GM23248 (cell line): ENCODE measurements around the gene FBXO9. TPM values are rescaled to one million over a fixed set of nuclear protein-coding genes. Genes with fewer than 3 reads are reported as not detected.

ENCODE experiments used
- DNase-seq: peaks from one replicate; pipeline ENCODE4 v3.0.0-alpha.2; 2015
- H2AFZ ChIP-seq: fragments of 200-600 bp; sonication (generic); 2 replicates; pipeline ENCODE4 v1.6.1; 2016; ENCODE audit warnings: antibody characterized with exemption
- H3F3A ChIP-seq: fragments of 200-600 bp; sonication (generic); 2 replicates; pipeline ENCODE4 v1.6.1; 2016; ENCODE audit warnings: mild to moderate bottlenecking, antibody characterized with exemption, mixed run types; ENCODE audit not compliant: insufficient read depth
- H3K27ac ChIP-seq: fragments of 200-600 bp; sonication (generic); 2 replicates; pipeline ENCODE4 v1.5.1; 2016; ENCODE audit warnings: mild to moderate bottlenecking
- H3K27me3 ChIP-seq: fragments of 200-600 bp; sonication (generic); replicated peaks from 2 replicates; pipeline ENCODE4 v1.6.1; 2016; ENCODE audit warnings: mild to moderate bottlenecking; ENCODE audit not compliant: insufficient read depth
- H3K36me3 ChIP-seq: fragments of 200-600 bp; sonication (generic); 2 replicates; pipeline ENCODE4 v1.6.1; 2016; ENCODE audit warnings: low read depth, mild to moderate bottlenecking
- H3K4me1 ChIP-seq: fragments of 200-600 bp; sonication (generic); 2 replicates; pipeline ENCODE4 v1.6.1; 2016; ENCODE audit warnings: mild to moderate bottlenecking; ENCODE audit not compliant: insufficient read depth
- H3K4me2 ChIP-seq: fragments of 200-600 bp; sonication (generic); one replicate; pipeline ENCODE4 v1.6.1; 2016; ENCODE audit warnings: mild to moderate bottlenecking; ENCODE audit not compliant: unreplicated experiment
- H3K4me3 ChIP-seq: fragments of 200-600 bp; sonication (generic); 2 replicates; pipeline ENCODE4 v1.5.1; 2016; ENCODE audit warnings: mild to moderate bottlenecking
- H3K79me2 ChIP-seq: fragments of 200-600 bp; sonication (generic); 2 replicates; pipeline ENCODE4 v1.6.1; 2016; ENCODE audit warnings: mild to moderate bottlenecking; ENCODE audit not compliant: insufficient read depth
- H3K9ac ChIP-seq: fragments of 200-600 bp; sonication (generic); 2 replicates; pipeline ENCODE4 v1.6.1; 2016; ENCODE audit warnings: mild to moderate bottlenecking
- H3K9me2 ChIP-seq: fragments of 200-600 bp; sonication (generic); 2 replicates; pipeline ENCODE4 v1.6.1; 2016; ENCODE audit warnings: mixed run types, mild to moderate bottlenecking, moderate library complexity; ENCODE audit not compliant: insufficient read depth
- H3K9me3 ChIP-seq: fragments of 200-600 bp; sonication (generic); one replicate; pipeline ENCODE4 v1.6.1; 2017; ENCODE audit warnings: low read depth
- H4K20me1 ChIP-seq: fragments of 200-600 bp; sonication (generic); 2 replicates; pipeline ENCODE4 v1.6.0; 2016; ENCODE audit not compliant: insufficient read depth
- EZH2 ChIP-seq: fragments of 200-600 bp; sonication (generic); IDR thresholded peaks from 2 replicates; pipeline ENCODE4 v1.6.1; 2018; ENCODE audit warnings: antibody characterized with exemption, mild to moderate bottlenecking; ENCODE audit not compliant: insufficient read depth, poor library complexity, severe bottlenecking
- EZH2phosphoT487 ChIP-seq: fragments of 200-600 bp; sonication (generic); IDR thresholded peaks from 2 replicates; pipeline ENCODE4 v1.6.1; 2018; ENCODE audit warnings: antibody characterized with exemption, moderate library complexity, mild to moderate bottlenecking, low read depth; ENCODE audit not compliant: insufficient read depth
- WGBS, 2 experiments: methylation state at CpG; one replicate each; pipeline ENCODE4 v1.1.6; 2015 to 2017; ENCODE audit warnings: low lambda C conversion rate in 2 of 2, low coverage in 1 of 2; ENCODE audit errors: missing lambda C conversion rate in 2 of 2; 5-methylcytosine and 5-hydroxymethylcytosine counted together
- in situ Hi-C: fragments of 300-500 bp; cut with MboI; formaldehyde crosslinking; loops from 2 replicates; pipeline ENCODE4 v1.15.0; 2020
- polyA plus RNA-seq: library from polyadenylated mRNA; unstranded; fragments of >200 nt; fragmentation: Nextera tagmentation; extraction: Ambion mirVana; gene quantifications from 2 replicates; pipeline ENCODE4 v1.2.1, GENCODE V29; 2016
- total RNA-seq: library from RNA; depleted of rRNA; stranded (reverse); fragments of >200 nt; shearing (Covaris generic); gene quantifications from 2 replicates; pipeline ENCODE4 v1.2.3, GENCODE V29; 2014

FBXO9 gene
- total and polyA plus RNA-seq, 2 experiments from 2014 or later, result 56.5 to 59.6 TPM

DNA sequence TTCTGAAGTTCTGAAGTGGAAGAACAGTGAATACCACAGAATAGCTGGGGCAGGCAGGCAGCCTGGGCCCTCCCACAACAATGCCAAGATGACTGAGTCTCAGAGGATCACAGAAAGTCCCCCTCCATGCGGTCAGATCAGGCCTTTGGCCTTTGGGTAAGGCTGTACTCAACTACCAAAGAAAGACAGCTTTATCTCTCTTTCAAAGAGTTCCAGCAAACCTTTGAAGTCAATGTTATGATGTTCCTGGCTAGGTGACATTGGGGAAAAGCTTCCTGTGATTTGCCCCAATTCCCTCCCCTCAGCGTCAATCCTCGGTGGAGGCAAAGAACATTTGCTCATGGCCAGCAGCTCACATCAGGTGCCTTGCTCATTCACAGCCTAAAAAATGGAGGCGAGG lies 10.7 kb upstream of the FBXO9 start:
- DNase-seq, result no peak

DNA sequence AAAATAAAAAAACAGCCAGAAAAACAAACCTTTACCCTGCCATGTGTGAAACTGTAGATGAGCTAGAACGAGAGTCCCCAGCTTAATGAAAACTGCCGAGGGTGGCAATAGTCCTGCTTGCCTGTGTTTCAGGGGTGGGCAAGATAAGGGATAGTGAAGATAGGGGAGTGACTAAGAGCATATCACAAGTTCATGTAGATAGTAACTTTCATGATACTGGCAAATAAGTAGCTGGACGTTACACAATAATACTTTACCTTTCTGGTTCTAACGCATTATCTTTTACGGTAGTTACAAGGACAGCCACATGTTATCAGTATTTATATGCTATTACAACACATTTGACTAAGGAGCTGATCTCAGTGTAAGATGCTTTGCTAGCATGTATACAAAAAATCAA lies 9.3 kb upstream of the FBXO9 start:
- WGBS, 2 experiments, result 79 to 82% methylated on average over 5 of the region's 5 CpGs
- Histone ChIP-seq H3F3A (no peaks in the 10 kb centered on the region), H3K9ac (no peak overlapping the region), H3K27ac (no peak overlapping the region), H2AFZ (no peak overlapping the region), H4K20me1 (no peaks in the 10 kb centered on the region), H3K9me3 (no peaks in the 10 kb centered on the region), H3K4me3 (no peak overlapping the region), H3K36me3 (no peaks in the 10 kb centered on the region), H3K79me2 (peaks cover 72% of the 10 kb centered on the region), H3K4me1 (peaks cover 14% of the 10 kb centered on the region), H3K4me2 (no peak overlapping the region), H3K9me2 (no peaks in the 10 kb centered on the region), H3K27me3 (no peaks in the 10 kb centered on the region)
- in situ Hi-C loops, result no loop called here
- TF ChIP-seq EZH2, result no peak
- no peak for TF ChIP-seq EZH2phosphoT487
- DNase-seq, result no peak

More for the DNA sequence above, 10.7 kb upstream of the FBXO9 start:
- TF ChIP-seq EZH2, result no peak
- no peak for TF ChIP-seq EZH2phosphoT487
- in situ Hi-C loops, result no loop called here
- Histone ChIP-seq H2AFZ (no peak overlapping the region), H3K4me2 (no peak overlapping the region), H3K9me3 (no peaks in the 10 kb centered on the region), H3K27me3 (no peaks in the 10 kb centered on the region), H3F3A (no peaks in the 10 kb centered on the region), H3K36me3 (no peaks in the 10 kb centered on the region), H3K27ac (no peak overlapping the region), H3K4me1 (peaks cover 3% of the 10 kb centered on the region), H3K4me3 (no peak overlapping the region), H3K9me2 (no peaks in the 10 kb centered on the region), H3K79me2 (peaks cover 58% of the 10 kb centered on the region), H4K20me1 (no peaks in the 10 kb centered on the region), H3K9ac (no peak overlapping the region)
- WGBS, 2 experiments, result 81 to 86% methylated on average over 4 of the region's 4 CpGs

DNA sequence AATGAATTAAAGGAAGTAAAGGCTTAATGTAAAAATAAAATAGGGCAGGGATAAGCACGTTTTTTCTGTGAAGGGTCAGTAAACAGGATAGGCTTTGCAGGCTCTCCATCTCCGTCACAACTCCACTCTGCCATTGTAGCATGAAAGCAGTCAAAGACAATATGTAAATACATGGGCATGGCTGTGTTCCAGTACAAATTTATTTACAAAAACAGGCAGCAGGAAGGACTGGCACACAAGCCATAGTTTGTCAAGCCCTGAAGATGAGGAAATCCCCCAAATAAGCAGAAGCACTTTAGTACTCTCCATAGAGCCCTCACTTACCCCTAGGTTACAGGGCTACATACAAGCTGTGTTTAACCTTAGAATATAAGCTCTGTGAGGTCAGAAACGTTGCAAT lies 8.9 kb upstream of the FBXO9 start:
- in situ Hi-C loops, result no loop called here
- H3K4me1 ChIP-seq, result peaks cover 14% of the 10 kb centered on the region
- no peak overlapping the region for H2AFZ ChIP-seq
- no peaks in the 10 kb centered on the region for H3K36me3 ChIP-seq
- H3K79me2 ChIP-seq, result peaks cover 72% of the 10 kb centered on the region
- H4K20me1 ChIP-seq, result no peaks in the 10 kb centered on the region
- H3K9me3 ChIP-seq, result no peaks in the 10 kb centered on the region
- no peak for DNase-seq
- WGBS, 2 experiments, result 67 to 69% methylated on average over 3 of the region's 3 CpGs
- TF ChIP-seq EZH2phosphoT487 (no peak), EZH2 (no peak)
- H3K27ac ChIP-seq, result no peak overlapping the region
- no peak overlapping the region for H3K4me2 ChIP-seq
- no peaks in the 10 kb centered on the region for H3K9me2 ChIP-seq
- H3K4me3 ChIP-seq, result no peak overlapping the region
- no peaks in the 10 kb centered on the region for H3F3A ChIP-seq
- no peak overlapping the region for H3K9ac ChIP-seq
- no peaks in the 10 kb centered on the region for H3K27me3 ChIP-seq

DNA sequence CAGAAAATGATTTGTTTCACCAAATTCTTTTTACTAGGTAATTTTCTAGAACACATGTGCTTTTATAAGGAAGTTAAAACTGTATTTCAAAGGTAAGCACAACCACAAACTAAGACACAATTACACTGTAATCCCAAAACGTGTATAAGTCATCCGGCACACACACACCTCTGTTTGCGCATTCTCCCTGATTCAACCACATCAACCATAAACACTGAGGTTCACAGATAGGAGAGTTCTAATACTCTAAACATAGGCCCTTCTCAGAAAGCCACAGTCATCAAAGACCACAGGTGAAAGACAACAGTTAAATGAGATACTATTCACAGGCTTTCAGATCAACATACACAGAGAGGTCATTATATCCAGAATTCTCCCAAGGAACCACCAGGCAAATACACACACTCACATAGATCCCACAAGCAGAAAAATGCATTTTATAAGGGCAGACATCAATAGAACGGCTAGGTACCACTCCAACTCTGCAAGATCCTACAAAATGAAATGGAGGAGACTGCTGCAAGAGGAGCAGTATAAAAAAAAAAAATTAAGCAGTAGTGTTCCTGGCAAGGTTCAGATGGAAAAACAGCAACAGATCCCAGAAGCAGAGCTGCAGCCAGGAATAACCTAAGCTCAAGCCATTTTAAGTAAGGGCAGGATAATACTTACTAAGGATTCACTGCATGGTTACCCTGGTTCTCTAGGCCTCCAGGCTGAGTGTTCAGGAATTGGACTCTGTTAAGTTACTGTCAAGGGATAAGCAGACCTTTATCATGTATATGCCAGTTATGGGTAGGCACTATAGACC lies 6.6 kb upstream of the FBXO9 start:
- Histone ChIP-seq H3K4me3 (no peak overlapping the region), H3F3A (no peaks in the 10 kb centered on the region; the same call in 1 of the 2 replicates), H3K27me3 (no peaks in the 10 kb centered on the region), H3K4me1 (peaks cover 18% of the 10 kb centered on the region), H3K36me3 (no peaks in the 10 kb centered on the region), H3K9me3 (no peaks in the 10 kb centered on the region), H3K79me2 (peaks cover 72% of the 10 kb centered on the region), H3K4me2 (no peak overlapping the region), H3K27ac (no peak overlapping the region), H3K9ac (no peak overlapping the region), H4K20me1 (no peaks in the 10 kb centered on the region), H2AFZ (no peak overlapping the region), H3K9me2 (no peaks in the 10 kb centered on the region)
- 85% methylated on average over 4 of the region's 4 CpGs for WGBS, 2 experiments
- TF ChIP-seq EZH2, result no peak
- TF ChIP-seq EZH2phosphoT487, result no peak
- in situ Hi-C loops, result no loop called here
- no peak for DNase-seq
